Brain microvascular endothelial cell (primary cell): Measurements from ENCODE around the gene FBXW7.
A peak's percentile ranks its signal among the peaks of the same experiment; 100 is the strongest.

Source experiments
- DNase-seq: peaks from one replicate; pipeline ENCODE4 v3.0.0-alpha.2; 2020
- H3K27ac ChIP-seq: fragments of 250-450 bp; sonication (Bioruptor Pico); 2 replicates; pipeline ENCODE4 v1.5.1; 2020; ENCODE audit warnings: mild to moderate bottlenecking, moderate library complexity
- H3K27me3 ChIP-seq: fragments of 250-450 bp; sonication (Bioruptor Pico); replicated peaks from 2 replicates; pipeline ENCODE4 v1.5.1; 2020; ENCODE audit warnings: mild to moderate bottlenecking
- H3K36me3 ChIP-seq: fragments of 250-450 bp; sonication (Bioruptor Pico); replicated peaks from 2 replicates; pipeline ENCODE4 v1.5.1; 2020; ENCODE audit warnings: mild to moderate bottlenecking
- H3K4me3 ChIP-seq: 2 replicates; pipeline ENCODE4 v1.5.1; 2011; ENCODE audit warnings: low read depth, mild to moderate bottlenecking, control low read depth, low read length, moderate library complexity
- CTCF ChIP-seq: IDR thresholded peaks from 2 replicates; pipeline ENCODE4 v1.5.1; 2011; ENCODE audit warnings: low read depth, mild to moderate bottlenecking, moderate library complexity, low read length, control low read depth, inconsistent platforms; ENCODE audit errors: missing control alignments
- in situ Hi-C: cut with HindIII; loops from 2 replicates; pipeline ENCODE4 v1.10.0; 2017; ENCODE audit warnings: low sequenced_read_pairs, low pct_ligation_motif_present

The FBXW7 gene

GRCh38 chr4:152283801-152284470 is 252.0 kb downstream of the FBXW7 start:
- peak; percentile 1 for DNase-seq
- Histone ChIP-seq H3K36me3 (no peaks in the 10 kb centered on the region), H3K27ac (no peak overlapping the region), H3K27me3 (no peaks in the 10 kb centered on the region), H3K4me3 (no peak overlapping the region)
- in situ Hi-C loops = no loop called here
- no peak for TF ChIP-seq CTCF

- Histone ChIP-seq H3K4me3 (no peak overlapping the region), H3K27ac (no peak overlapping the region), H3K27me3 (no peaks in the 10 kb centered on the region), H3K36me3 (no peaks in the 10 kb centered on the region)
- in situ Hi-C loops = no loop called here
- no peak for TF ChIP-seq CTCF
- DNase-seq = no peak
Observed at GRCh38 chr4:152281822-152282221, 254.1 kb downstream of the FBXW7 start.

- H3K27ac ChIP-seq = no peak overlapping the region
- no peak for DNase-seq
- in situ Hi-C loops = no loop called here
- no peak overlapping the region for H3K4me3 ChIP-seq
- H3K27me3 ChIP-seq = no peaks in the 10 kb centered on the region
- no peaks in the 10 kb centered on the region for H3K36me3 ChIP-seq
- TF ChIP-seq CTCF = no peak
Observed at GRCh38 chr4:152281211-152281610, 254.7 kb downstream of the FBXW7 start.

- Histone ChIP-seq H3K27me3 (no peaks in the 10 kb centered on the region), H3K27ac (no peak overlapping the region), H3K4me3 (no peak overlapping the region), H3K36me3 (no peaks in the 10 kb centered on the region)
- no peak for TF ChIP-seq CTCF
- in situ Hi-C loops = no loop called here
- DNase-seq = no peak
Observed at GRCh38 chr4:152279234-152279566, 256.7 kb downstream of the FBXW7 start.

GRCh38 chr4:152278505-152279233 is 257.2 kb downstream of the FBXW7 start:
- H3K36me3 ChIP-seq = no peaks in the 10 kb centered on the region
- in situ Hi-C loops = no loop called here
- no peak overlapping the region for H3K4me3 ChIP-seq
- no peaks in the 10 kb centered on the region for H3K27me3 ChIP-seq
- DNase-seq = no peak
- no peak overlapping the region for H3K27ac ChIP-seq
- no peak for TF ChIP-seq CTCF

GRCh38 chr4:152278172-152278504 is 257.8 kb downstream of the FBXW7 start:
- DNase-seq = no peak
- no peaks in the 10 kb centered on the region for H3K27me3 ChIP-seq
- no peak overlapping the region for H3K4me3 ChIP-seq
- TF ChIP-seq CTCF = no peak
- H3K36me3 ChIP-seq = no peaks in the 10 kb centered on the region
- H3K27ac ChIP-seq = no peak overlapping the region
- in situ Hi-C loops = no loop called here
